GM21360 (cell line): ENCODE data around the gene IMMT.

Source experiments
- ATAC-seq: cut with Tn5 transposase; IDR thresholded peaks from one replicate; pipeline ENCODE4 v1.9.1; 2021; ENCODE audit warnings: mild to moderate bottlenecking, moderate library complexity; ENCODE audit not compliant: unreplicated experiment

Gene IMMT

GRCh38 chr2:86143926-86144685, 51.2 kb downstream of the IMMT start:
- no peak for ATAC-seq

DNA sequence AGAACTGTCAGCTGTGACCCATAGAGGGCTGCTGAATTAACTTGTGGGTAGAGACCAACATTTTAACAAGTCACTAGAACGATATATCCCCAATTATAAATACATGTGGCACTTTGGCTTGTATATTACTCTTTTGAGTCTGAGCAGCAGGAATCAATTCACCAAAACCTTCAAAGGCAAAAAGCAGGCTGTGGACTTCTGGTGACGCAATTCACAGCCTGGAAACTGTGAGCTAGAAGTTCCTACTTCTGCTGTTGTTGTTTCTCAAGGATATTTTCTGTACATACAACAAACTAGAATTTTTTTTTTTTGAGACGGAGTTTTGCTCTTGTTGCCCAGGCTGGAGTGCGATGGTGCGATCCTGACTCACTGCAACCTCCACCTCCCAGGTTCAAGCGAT, 52.0 kb downstream of the IMMT start:
- no peak for ATAC-seq

DNA sequence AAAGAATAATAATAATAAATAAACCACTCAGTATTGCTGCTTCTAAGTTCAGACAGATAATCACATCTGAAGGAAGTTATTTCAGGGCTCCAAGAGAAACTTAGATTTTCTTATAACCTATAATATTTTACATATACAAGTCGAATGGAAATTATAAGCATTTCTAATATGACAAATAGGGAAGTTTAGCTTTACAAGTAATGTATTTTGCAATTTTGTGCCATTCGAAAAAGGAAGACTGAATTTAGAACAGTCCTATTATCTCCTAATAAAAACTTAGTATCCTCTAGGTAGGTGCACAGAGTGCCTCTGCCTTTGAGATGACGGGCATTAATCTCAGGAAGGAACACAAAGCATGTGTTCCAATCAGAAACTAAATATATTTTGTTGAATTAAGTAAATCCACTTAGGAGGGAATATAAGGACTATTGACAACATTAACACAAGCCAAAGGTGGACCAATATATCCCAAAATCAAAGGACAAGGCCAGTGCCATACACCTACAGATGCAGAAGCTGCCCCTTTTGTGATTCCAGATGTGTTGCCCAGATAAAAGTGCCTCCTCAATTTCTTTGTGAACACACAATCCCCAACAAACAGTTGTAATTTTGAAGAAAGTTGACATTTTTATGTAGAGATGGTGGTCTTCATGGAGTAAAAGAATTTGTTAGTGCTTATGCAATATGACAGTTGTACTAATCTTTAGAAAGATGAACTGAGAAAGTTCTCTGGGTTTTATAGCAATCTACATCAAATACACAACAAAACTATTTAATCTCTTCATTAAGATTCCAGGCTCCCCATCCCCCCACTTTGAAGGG, 52.6 kb downstream of the IMMT start:
- no peak for ATAC-seq

DNA sequence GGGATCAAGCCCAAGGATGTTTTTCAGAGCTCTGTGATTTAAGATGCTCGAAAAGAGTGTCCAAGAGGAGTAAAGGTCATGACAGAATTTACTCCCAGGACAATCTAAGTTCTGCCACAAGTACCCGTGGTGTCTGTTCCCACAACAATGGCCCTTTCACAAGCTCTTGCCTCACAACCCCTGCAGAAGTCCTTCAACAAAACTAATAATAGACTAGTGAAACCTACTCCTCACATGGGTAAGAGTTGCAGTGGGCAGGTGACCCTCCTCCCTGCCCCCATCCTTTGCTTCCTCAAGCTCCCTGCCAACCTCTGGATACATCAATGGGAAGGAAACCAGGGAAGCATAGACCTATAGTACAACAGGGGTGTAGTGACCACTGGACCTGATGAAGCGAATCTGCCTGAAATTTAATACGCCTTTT, 54.3 kb downstream of the IMMT start:
- no peak for ATAC-seq

- no peak for ATAC-seq
Measured at GRCh38 chr2:86139981-86140380, 55.3 kb downstream of the IMMT start.

- no peak for ATAC-seq
Measured at GRCh38 chr2:86138736-86139625, 56.3 kb downstream of the IMMT start.

DNA sequence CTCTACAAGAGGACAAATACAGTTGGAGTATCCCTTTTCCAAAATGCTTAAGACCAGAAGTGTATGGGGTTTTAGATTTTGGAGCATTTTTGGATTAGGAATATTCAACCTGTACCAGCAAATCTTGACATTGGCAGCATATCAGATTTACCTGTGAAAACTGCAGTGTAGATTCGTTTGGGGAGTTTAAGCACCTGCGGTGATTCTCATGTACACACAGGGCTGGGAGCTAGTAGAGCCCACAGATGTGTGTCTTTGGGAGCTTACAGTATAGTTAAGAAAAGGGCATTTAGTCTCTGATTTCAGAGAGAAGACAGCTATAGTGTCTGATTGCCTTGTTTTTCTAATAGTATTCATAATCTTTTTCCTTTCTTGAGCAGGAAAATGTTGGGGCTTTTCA, 59.1 kb downstream of the IMMT start:
- ATAC-seq: no peak

DNA sequence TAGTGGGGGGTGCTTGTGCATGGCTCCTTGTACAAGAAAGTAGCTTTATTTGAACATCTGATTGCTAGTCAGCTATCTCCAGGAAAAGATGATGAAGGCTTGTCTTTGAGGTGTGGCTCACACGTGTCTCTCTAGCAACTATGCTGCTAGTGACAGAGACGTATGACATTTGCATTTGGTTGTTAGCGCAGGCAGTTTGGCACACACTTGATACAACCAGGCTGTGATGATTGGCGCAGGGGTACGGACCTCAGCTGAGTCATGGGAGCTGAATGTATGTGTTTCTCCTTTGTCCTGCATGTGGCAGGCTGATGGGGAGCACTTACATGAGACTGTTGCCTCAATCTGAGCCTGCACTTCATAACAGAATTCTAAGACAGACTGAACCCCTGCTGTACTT, 59.6 kb downstream of the IMMT start:
- ATAC-seq: no peak

- ATAC-seq: no peak
Measured at GRCh38 chr2:86134709-86135108, 60.6 kb downstream of the IMMT start.

DNA sequence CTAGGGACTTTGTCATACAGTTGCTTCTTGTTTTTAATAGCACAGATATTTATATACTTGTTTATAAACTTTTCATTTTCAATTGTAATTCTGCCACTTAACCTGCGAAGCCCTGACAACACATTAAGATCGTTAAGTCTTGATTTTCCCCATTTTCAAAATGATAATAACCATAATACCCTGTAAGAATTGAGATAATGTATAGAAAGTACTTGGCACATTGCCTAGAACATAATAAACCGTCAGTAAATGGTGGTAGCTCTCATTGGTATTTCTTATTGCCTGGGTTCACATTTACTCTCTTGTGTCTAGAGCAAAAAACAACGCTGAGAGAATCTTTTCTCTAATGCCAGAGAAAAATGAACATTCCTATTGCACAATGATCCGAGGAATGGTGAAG, 70.6 kb downstream of the IMMT start:
- ATAC-seq: no peak

DNA sequence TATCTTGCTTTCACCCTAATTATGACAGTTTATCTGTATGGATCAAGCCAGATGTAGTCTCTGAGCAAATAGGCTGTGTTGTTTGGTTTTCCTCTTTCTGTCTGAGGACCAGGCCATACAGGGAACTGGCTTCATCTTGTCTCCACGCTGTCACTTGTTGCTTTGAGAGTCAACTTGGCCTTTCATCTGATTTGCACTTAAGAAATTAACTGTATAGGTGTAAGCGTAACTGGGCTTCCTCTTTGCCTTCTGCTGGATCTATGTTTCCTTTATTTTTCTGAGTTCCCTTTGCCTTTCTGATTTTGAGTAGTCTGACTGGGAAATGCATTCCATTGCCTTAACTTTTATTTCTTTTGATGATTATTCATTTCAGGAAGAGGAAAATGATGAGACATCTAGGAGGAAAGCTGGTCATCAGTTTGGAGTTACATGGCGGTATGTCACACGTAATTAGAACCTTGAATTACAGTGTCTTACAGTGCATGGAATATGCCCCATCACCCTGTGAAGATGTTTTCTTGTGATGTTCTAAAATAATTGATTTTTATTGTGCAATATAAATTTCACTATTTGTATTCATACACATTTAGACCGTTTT, 71.8 kb downstream of the IMMT start:
- ATAC-seq: no peak

GRCh38 chr2:86118130-86118529, 77.1 kb downstream of the IMMT start:
- no peak for ATAC-seq

DNA sequence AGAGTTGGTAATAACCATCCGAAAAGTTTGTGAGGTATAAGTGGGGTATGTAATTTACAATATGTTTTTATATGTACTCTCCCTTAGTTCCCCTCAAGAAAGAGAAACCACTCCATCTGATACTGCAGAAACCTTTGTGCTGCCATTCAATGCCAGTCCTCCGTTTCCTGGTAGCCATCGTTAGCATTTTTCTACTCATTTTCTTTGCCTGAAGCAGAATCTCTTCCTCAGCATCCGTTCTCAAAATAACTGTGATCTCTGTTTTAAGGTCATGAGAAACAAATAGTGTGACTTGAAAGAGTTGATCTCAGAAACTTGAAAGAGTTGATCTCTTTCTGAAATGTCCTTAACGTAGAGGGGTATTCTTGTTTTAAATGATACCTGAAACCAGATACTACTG, 88.2 kb downstream of the IMMT start:
- no peak for ATAC-seq

GRCh38 chr2:86105969-86106945, 89.0 kb downstream of the IMMT start, which contains the start of gene PTCD3:
TSS of gene PTCD3 (plus strand) at chr2:86106235. CDS start at chr2:86106248, 13 bp downstream.
- peak; percentile 81 for ATAC-seq

DNA sequence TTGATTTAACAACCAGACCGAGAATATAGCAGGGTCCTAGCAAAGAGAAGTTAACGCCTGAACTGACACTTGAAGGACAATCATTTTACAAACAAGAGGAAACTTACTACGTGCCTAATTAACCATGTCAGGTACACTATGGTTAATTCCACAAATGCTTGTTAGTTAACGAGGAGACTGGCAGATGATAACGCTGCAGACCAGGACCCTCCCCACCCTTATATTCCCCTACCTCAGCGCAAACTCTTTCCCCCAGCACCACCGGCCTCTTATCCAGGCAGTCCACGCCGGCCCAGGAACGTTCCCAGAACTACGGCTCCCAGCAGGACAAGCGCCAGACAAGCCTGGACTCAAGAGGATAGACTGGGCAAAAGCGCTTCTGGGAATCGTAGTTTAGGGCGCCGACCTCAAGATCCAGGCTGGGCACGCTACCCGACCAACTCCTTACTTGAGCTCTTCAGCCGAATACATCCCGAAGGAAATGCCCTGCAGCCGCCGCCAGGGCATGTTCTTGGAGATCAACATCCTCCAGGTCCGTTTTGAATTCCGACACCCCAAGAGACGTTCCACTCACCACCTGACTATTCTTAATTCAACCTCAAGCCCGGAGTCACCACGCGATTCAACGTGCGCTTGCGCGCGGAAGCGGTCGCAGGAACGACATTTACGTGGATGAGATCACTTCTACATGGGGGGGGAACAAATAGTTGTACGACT, 89.9 kb downstream of the IMMT start, which contains the start of gene POLR1A:
POLR1A (minus strand) TSS at position 635 of the 717 bp plus-strand sequence; CDS start at position 525, 110 bp downstream.
- peak; percentile 58 for ATAC-seq

- ATAC-seq: no peak
Measured at GRCh38 chr2:86102157-86102556, 93.1 kb downstream of the IMMT start.

DNA sequence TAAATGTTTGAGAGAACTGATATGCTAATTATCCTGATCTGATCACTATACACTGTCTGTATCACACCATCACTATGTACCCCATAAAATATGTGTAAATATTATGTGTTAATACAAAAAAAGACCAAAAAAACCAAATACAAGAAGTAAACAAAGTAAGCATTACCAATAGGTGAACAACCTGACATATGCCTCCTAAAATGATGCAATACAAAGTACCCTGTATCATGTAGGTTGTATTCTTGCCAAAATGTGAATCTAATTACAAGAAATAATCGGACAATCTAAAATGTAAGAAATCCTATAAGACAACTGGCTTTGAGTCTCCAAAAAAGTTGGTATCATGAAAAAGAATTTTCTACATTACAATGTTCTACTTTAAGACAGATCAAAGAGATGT, 97.3 kb downstream of the IMMT start:
- no peak for ATAC-seq

DNA sequence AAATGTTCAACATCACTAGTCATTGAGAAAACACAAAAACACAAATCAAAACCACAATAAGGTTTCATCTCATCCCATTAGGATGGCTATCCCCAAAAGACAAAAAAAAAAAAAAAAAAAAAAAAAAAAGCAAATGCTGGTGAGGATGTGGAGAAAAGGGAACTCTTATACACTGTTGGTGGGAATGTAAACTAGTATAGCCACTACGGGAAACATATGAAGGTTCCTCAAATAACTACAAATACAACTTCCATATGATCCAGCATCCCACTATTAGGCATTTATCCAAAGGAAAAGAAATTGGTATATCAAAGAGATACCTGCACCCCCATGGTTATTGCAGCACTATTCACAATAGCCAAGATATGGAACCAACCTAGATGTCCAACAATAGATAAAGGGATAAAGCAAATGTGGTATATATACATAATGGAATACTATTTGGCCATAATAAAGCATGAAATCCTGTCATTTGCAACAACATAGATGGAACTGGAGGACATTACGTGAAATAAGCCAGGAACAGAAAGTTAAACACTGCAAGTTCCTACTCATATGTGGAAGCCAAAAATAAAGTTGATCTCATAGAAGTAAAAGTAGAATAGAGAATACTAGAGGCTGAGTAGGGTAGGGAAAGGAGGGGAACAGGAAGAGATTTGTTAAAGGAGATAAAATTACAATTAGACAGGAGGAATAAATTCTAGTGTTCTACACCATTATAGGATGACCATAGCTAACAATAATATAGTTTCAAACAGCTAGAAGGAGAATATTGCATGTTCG, 98.0 kb downstream of the IMMT start:
- no peak for ATAC-seq
